SK-N-SH treated with all-trans-retinoic acid at 6 μM for 48 hours (cell line): ENCODE measurements around the gene DHX58.

ENCODE experiments used
- ARNTL ChIP-seq: fragments of 450-650 bp; formaldehyde crosslinking; IDR thresholded peaks from 2 replicates; pipeline ENCODE4 v1.5.0; 2020; ENCODE audit warnings: low read depth, mild to moderate bottlenecking, moderate library complexity, borderline replicate concordance
- GLIS3 ChIP-seq: fragments of 250-450 bp; sonication (Bioruptor Pico); IDR thresholded peaks from 2 replicates; pipeline ENCODE4 v1.5.0; 2020; ENCODE audit warnings: mild to moderate bottlenecking, moderate library complexity
- ISL1 ChIP-seq: fragments of 250-450 bp; sonication (Bioruptor Pico); IDR thresholded peaks from 2 replicates; pipeline ENCODE4 v2.1.2; 2022; ENCODE audit warnings: mild to moderate bottlenecking, moderate library complexity
- RARB ChIP-seq: fragments of 250-450 bp; sonication (Bioruptor Pico); IDR thresholded peaks from 2 replicates; pipeline ENCODE4 v1.8.0; 2021; ENCODE audit warnings: mild to moderate bottlenecking, moderate library complexity
- SNAI2 ChIP-seq: fragments of 250-450 bp; sonication (Bioruptor Pico); IDR thresholded peaks from 2 replicates; pipeline ENCODE4 v1.5.0; 2020; ENCODE audit warnings: mild to moderate bottlenecking, moderate library complexity
- ZC3H10 ChIP-seq: fragments of 250-450 bp; sonication (Bioruptor Pico); IDR thresholded peaks from 2 replicates; pipeline ENCODE4 v1.5.1; 2021; ENCODE audit warnings: mild to moderate bottlenecking, moderate library complexity

- TF ChIP-seq GLIS3 (no peak), ARNTL (CRISPR knock-in tag) (no peak), ZC3H10 (CRISPR knock-in tag) (no peak), ISL1 (CRISPR knock-in tag) (no peak), SNAI2 (no peak), RARB (CRISPR knock-in tag) (no peak)
Measured at GRCh38 chr17:42098730-42099399, 13.6 kb downstream of the DHX58 start.
